ENCODE measurements around the gene TREML2.

- TF ChIP-seq RFX5 (IDR thresholded peaks at IDR 0.05; ENCODE audit: low read depth, low read length) (no peak), CBX1 (IDR thresholded peaks at IDR 0.05; ENCODE audit: low read depth) (no peak), ZBTB43 (CRISPR knock-in tag; conservative IDR thresholded peaks at IDR 0.05) (no peak), ZNF24 (IDR thresholded peaks at IDR 0.05) (no peak), ATF1 (CRISPR knock-in tag; IDR thresholded peaks at IDR 0.05) (no peak), CTCF (CRISPR knock-in tag; IDR thresholded peaks at IDR 0.05) (no peak), POLR2A (IDR thresholded peaks at IDR 0.05; ENCODE audit: insufficient read depth in 1 of 2, low read depth in 2 of 2, low read length in 2 of 2) (no peak), ZNF784 (CRISPR knock-in tag; IDR thresholded peaks at IDR 0.05; ENCODE audit: borderline replicate concordance) (no peak), POLR2AphosphoS5 (IDR thresholded peaks at IDR 0.05; ENCODE audit: low read depth, low read length) (no peak), MAX (IDR thresholded peaks at IDR 0.05) (no peak), KAT7 (CRISPR knock-in tag; IDR thresholded peaks at IDR 0.05; ENCODE audit: borderline replicate concordance) (no peak), PHF8 (CRISPR knock-in tag; IDR thresholded peaks at IDR 0.05) (no peak), BRCA1 (CRISPR knock-in tag; IDR thresholded peaks at IDR 0.05) (no peak), GFI1 (CRISPR knock-in tag; IDR thresholded peaks at IDR 0.05; ENCODE audit: borderline replicate concordance) (no peak)
Observed at GRCh38 chr6:41179163-41179562, 21.8 kb downstream of the TREML2 start.
